ENCODE measurements around the gene BMAL1. TPM values are rescaled to one million over a fixed set of nuclear protein-coding genes. Genes with fewer than 3 reads are reported as not detected.

Gene BMAL1
- total RNA-seq, 4 donors from 2014 or later = 27.7 to 81.8 (median 41.0) TPM

GRCh38 chr11:13309156-13309555 is 31.6 kb downstream of the BMAL1 start:
- H3K27ac ChIP-seq = no peak overlapping the region
- no peak overlapping the region for H3K4me3 ChIP-seq
- no peaks in the 10 kb centered on the region for H3K9me3 ChIP-seq
- in situ Hi-C loops (cut with MboI; ENCODE audit: low sequenced_read_pairs in 4 of 4) = no loop called here
- TF ChIP-seq POLR2A (IDR thresholded peaks at IDR 0.05) (no peak), CTCF (IDR thresholded peaks at IDR 0.05 in 4 of 5, conservative IDR thresholded peaks at IDR 0.05 in 1 of 5) (no peak)
- peaks cover 80 to 93% of the 10 kb centered on the region in 2 donors for H3K4me1 ChIP-seq
- intact Hi-C loops (cut with DNase I; ENCODE audit: low total_unique reads) = no loop called here
- ATAC-seq (no peak), DNase-seq (no peak)
- H3K36me3 ChIP-seq = no peaks in the 10 kb centered on the region
- H3K27me3 ChIP-seq = no peaks in the 10 kb centered on the region

- H3K36me3 ChIP-seq = no peaks in the 10 kb centered on the region
- peaks cover 80 to 93% of the 10 kb centered on the region in 2 donors for H3K4me1 ChIP-seq
- H3K9me3 ChIP-seq = no peaks in the 10 kb centered on the region
- intact Hi-C loops (cut with DNase I; ENCODE audit: low total_unique reads) (no loop called here), in situ Hi-C loops (cut with MboI; ENCODE audit: low sequenced_read_pairs in 4 of 4) (no loop called here)
- ATAC-seq (no peak), DNase-seq (no peak)
- no peak overlapping the region for H3K4me3 ChIP-seq
- no peaks in the 10 kb centered on the region for H3K27me3 ChIP-seq
- no peak overlapping the region for H3K27ac ChIP-seq
- TF ChIP-seq CTCF (IDR thresholded peaks at IDR 0.05 in 4 of 5, conservative IDR thresholded peaks at IDR 0.05 in 1 of 5) (no peak), POLR2A (IDR thresholded peaks at IDR 0.05) (no peak)
Measured at GRCh38 chr11:13310443-13310842, 32.9 kb downstream of the BMAL1 start.

- TF ChIP-seq CTCF (IDR thresholded peaks at IDR 0.05 in 4 of 5, conservative IDR thresholded peaks at IDR 0.05 in 1 of 5) (no peak), POLR2A (IDR thresholded peaks at IDR 0.05) (no peak)
- DNase-seq (no peak), ATAC-seq (no peak)
- Histone ChIP-seq H3K9me3 (no peaks in the 10 kb centered on the region), H3K27me3 (no peaks in the 10 kb centered on the region), H3K36me3 (no peaks in the 10 kb centered on the region), H3K4me1 (peaks cover 80 to 93% of the 10 kb centered on the region in 2 donors), H3K27ac (no peak overlapping the region), H3K4me3 (no peak overlapping the region)
- intact Hi-C loops (cut with DNase I; ENCODE audit: low total_unique reads) (no loop called here), in situ Hi-C loops (cut with MboI; ENCODE audit: low sequenced_read_pairs in 4 of 4) (no loop called here)
Measured at GRCh38 chr11:13311570-13311969, 34.0 kb downstream of the BMAL1 start.

- Histone ChIP-seq H3K4me3 (no peak overlapping the region), H3K27ac (no peak overlapping the region), H3K27me3 (no peaks in the 10 kb centered on the region), H3K4me1 (peaks cover 80 to 93% of the 10 kb centered on the region in 2 donors), H3K9me3 (no peaks in the 10 kb centered on the region), H3K36me3 (no peaks in the 10 kb centered on the region)
- DNase-seq = no peak
- TF ChIP-seq POLR2A (IDR thresholded peaks at IDR 0.05) = no peak
- TF ChIP-seq CTCF (IDR thresholded peaks at IDR 0.05 in 4 of 5, conservative IDR thresholded peaks at IDR 0.05 in 1 of 5) = no peak
- in situ Hi-C loops (cut with MboI; ENCODE audit: low sequenced_read_pairs in 4 of 4) = no loop called here
- ATAC-seq = no peak
- intact Hi-C loops (cut with DNase I; ENCODE audit: low total_unique reads) = no loop called here
Measured at GRCh38 chr11:13313005-13313819, 35.6 kb downstream of the BMAL1 start.

Measured in gastrocnemius medialis (tissue), 4 donors.